IMR-90 (cell line): ENCODE data around the gene CPNE4. TPM values are rescaled to one million over a fixed set of nuclear protein-coding genes. Genes with fewer than 3 reads are reported as not detected.

Experiments
- ATAC-seq: fragments of 200-7000 bp; cut with Tn5 transposase; 2 replicates; pipeline ENCODE4 v1.9.1; 2020; ENCODE audit warnings: low read depth, mild to moderate bottlenecking, moderate library complexity
- BruUV-seq: library from RNA; stranded (reverse); fragments of 400-500 nt; replicated peaks from 2 replicates; lab custom pipeline; 2021; lab: Mats Ljungman, UMichigan
- CTCF ChIA-PET: fragments of 300-600 bp; formaldehyde crosslinking; extraction: SDS; loops from one replicate; lab custom pipeline; 2021; ENCODE audit warnings: antibody characterized with exemption; lab: Yijun Ruan, JAX
- POLR2A ChIA-PET: fragments of 300-600 bp; sonication (Branson Sonifier 250); formaldehyde crosslinking; loops from one replicate; lab custom pipeline; 2022; ENCODE audit warnings: antibody characterized with exemption; ENCODE audit not compliant: unreplicated experiment; lab: Charles Lee
- DNase-seq: peaks from one replicate; pipeline ENCODE4 v3.0.0; 2013
- H2AFZ ChIP-seq: replicated peaks from 2 replicates; pipeline ENCODE3; 2013; ENCODE audit warnings: low read length, mild to moderate bottlenecking; ENCODE audit not compliant: poor library complexity
- H2AK5ac ChIP-seq: 2 replicates; pipeline ENCODE4 v1.6.1; 2013; ENCODE audit warnings: low read depth, low read length, inconsistent platforms
- H2AK9ac ChIP-seq: replicated peaks from 2 replicates; pipeline ENCODE3; 2013; ENCODE audit warnings: mild to moderate bottlenecking, low read depth, low read length, moderate library complexity; ENCODE audit not compliant: poor library complexity
- H2BK120ac ChIP-seq: 2 replicates; pipeline ENCODE4 v1.6.1; 2013; ENCODE audit warnings: low read depth, low read length, inconsistent platforms
- H2BK15ac ChIP-seq: 3 replicates; pipeline ENCODE4 v1.6.1; 2013; ENCODE audit warnings: low read depth, low read length, inconsistent platforms
- H2BK20ac ChIP-seq: 2 replicates; pipeline ENCODE4 v1.6.1; 2013; ENCODE audit warnings: low read depth, mild to moderate bottlenecking, inconsistent platforms, low read length, moderate library complexity
- H2BK5ac ChIP-seq: 2 replicates; pipeline ENCODE4 v1.6.1; 2013; ENCODE audit warnings: mild to moderate bottlenecking, low read depth, low read length, inconsistent platforms; ENCODE audit not compliant: poor library complexity, severe bottlenecking
- H3K14ac ChIP-seq: replicated peaks from 2 replicates; pipeline ENCODE4 v1.6.1; 2013; ENCODE audit warnings: low read depth, low read length, inconsistent platforms
- H3K18ac ChIP-seq: 2 replicates; pipeline ENCODE4 v1.6.1; 2013; ENCODE audit warnings: low read depth, low read length, control low read depth
- H3K23ac ChIP-seq: 2 replicates; pipeline ENCODE4 v1.6.1; 2013; ENCODE audit warnings: low read depth, low read length, inconsistent platforms
- H3K27ac ChIP-seq: 2 replicates; pipeline ENCODE4 v1.5.1; 2013; ENCODE audit warnings: mild to moderate bottlenecking, control low read depth, low read length; ENCODE audit not compliant: insufficient read depth
- H3K27me3 ChIP-seq: 2 replicates; pipeline ENCODE4 v1.6.1; 2013; ENCODE audit warnings: low read length; ENCODE audit not compliant: control insufficient read depth, insufficient read depth
- H3K36me3 ChIP-seq: 2 replicates; pipeline ENCODE4 v1.6.1; 2013; ENCODE audit warnings: low read length, mixed read lengths; ENCODE audit not compliant: control insufficient read depth, insufficient read depth
- H3K4ac ChIP-seq: 2 replicates; pipeline ENCODE4 v1.6.1; 2013; ENCODE audit warnings: low read depth, low read length, inconsistent platforms
- H3K4me1 ChIP-seq: 2 replicates; pipeline ENCODE4 v1.6.1; 2013; ENCODE audit warnings: low read length, mixed read lengths; ENCODE audit not compliant: control insufficient read depth, insufficient read depth
- H3K4me2 ChIP-seq: 2 replicates; pipeline ENCODE4 v1.6.1; 2013; ENCODE audit warnings: low read depth, mild to moderate bottlenecking, control low read depth, low read length, moderate library complexity
- H3K4me3 ChIP-seq: 2 replicates; pipeline ENCODE4 v1.5.1; 2013; ENCODE audit warnings: low read depth, mild to moderate bottlenecking, control low read depth, low read length, moderate library complexity; ENCODE audit not compliant: insufficient read depth
- H3K56ac ChIP-seq: 2 replicates; pipeline ENCODE4 v1.6.1; 2013; ENCODE audit warnings: low read length, inconsistent platforms; ENCODE audit not compliant: insufficient read depth; ENCODE audit errors: extremely low read depth
- H3K79me1 ChIP-seq, 2 experiments: 2 replicates each; pipeline ENCODE4 v1.6.1; 2013; ENCODE audit warnings: low read length in 2 of 2, inconsistent platforms in 1 of 2, low read depth in 1 of 2
- H3K9ac ChIP-seq: 2 replicates; pipeline ENCODE4 v1.6.1; 2013; ENCODE audit warnings: low read depth, low read length, control low read depth
- H3K9me1 ChIP-seq: 2 replicates; pipeline ENCODE4 v1.6.1; 2013; ENCODE audit warnings: low read length, inconsistent platforms; ENCODE audit not compliant: insufficient read depth
- H3K9me3 ChIP-seq: 2 replicates; pipeline ENCODE4 v1.6.1; 2013; ENCODE audit warnings: low read length; ENCODE audit not compliant: control insufficient read depth, insufficient read depth
- H4K20me1 ChIP-seq: 2 replicates; pipeline ENCODE4 v1.6.1; 2013; ENCODE audit warnings: low read length, inconsistent platforms; ENCODE audit not compliant: insufficient read depth
- H4K5ac ChIP-seq: 2 replicates; pipeline ENCODE4 v1.6.1; 2013; ENCODE audit warnings: mild to moderate bottlenecking, low read depth, low read length, control low read depth
- H4K8ac ChIP-seq, 2 experiments: 2 replicates each; pipeline ENCODE4 v1.6.1; 2013; ENCODE audit warnings: low read depth in 2 of 2, low read length in 2 of 2, control low read depth in 1 of 2, inconsistent platforms in 1 of 2
- H4K91ac ChIP-seq: 2 replicates; pipeline ENCODE4 v1.6.1; 2013; ENCODE audit warnings: low read depth, low read length, inconsistent platforms; ENCODE audit not compliant: insufficient read depth
- CTCF ChIP-seq: conservative IDR thresholded peaks from 2 replicates; pipeline ENCODE4 v1.5.1; 2012; ENCODE audit warnings: mild to moderate bottlenecking, low read depth, low read length, improper control_type of control experiment
- POLR2A ChIP-seq: IDR thresholded peaks from 2 replicates; pipeline ENCODE4 v1.6.1; 2012; ENCODE audit warnings: mild to moderate bottlenecking, low read depth, low read length
- RCOR1 ChIP-seq: IDR thresholded peaks from 2 replicates; pipeline ENCODE4 v1.6.1; 2012; ENCODE audit warnings: mild to moderate bottlenecking, low read length, improper control_type of control experiment; ENCODE audit not compliant: insufficient replicate concordance
- RFX5 ChIP-seq: IDR thresholded peaks from 2 replicates; pipeline ENCODE4 v1.8.0; 2012; ENCODE audit warnings: low read depth, mild to moderate bottlenecking, low read length, moderate library complexity
- WGBS, 2 experiments: methylation state at CpG; one replicate each; pipeline versions ENCODE4 v1.1.5 to v1.1.7; 2013; ENCODE audit warnings: missing lambda C conversion rate in 2 of 2; ENCODE audit not compliant: insufficient read length in 1 of 2; ENCODE audit errors: extremely low coverage in 2 of 2; 5-methylcytosine and 5-hydroxymethylcytosine counted together
- dilution Hi-C: fragments of 300-500 bp; cut with HindIII; formaldehyde crosslinking; loops from one replicate; pipeline ENCODE4 v1.14.3; 2018; ENCODE audit warnings: low sequenced_read_pairs; ENCODE audit not compliant: unreplicated experiment
- in situ Hi-C: fragments of 300-500 bp; cut with MboI; formaldehyde crosslinking; loops from 3 replicates; pipeline ENCODE4 v1.14.3; 2019; ENCODE audit warnings: low sequenced_read_pairs, inconsistent platforms, mixed read lengths
- intact Hi-C: fragments of 100-400 bp; cut with micrococcal nuclease; formaldehyde crosslinking; loops from 2 replicates; pipeline ENCODE4 v1.10.0; 2022
- polyA plus RNA-seq, 3 experiments: library from polyadenylated mRNA; depleted of rRNA; stranded (reverse); fragments of >200 nt; gene quantifications; 2 replicates each; pipeline ENCODE4 v1.2.3, GENCODE V29; 2012; ENCODE audit warnings: low replicate concordance in 1 of 3
- total RNA-seq: library from RNA; depleted of rRNA; stranded (reverse); fragments of >200 nt; gene quantifications from 2 replicates; pipeline ENCODE4 v1.2.3, GENCODE V29; 2012

CPNE4 gene
- total and polyA plus RNA-seq, 2 of the 4 experiments (the other 2 are of a cell fraction) = not detected

DNA sequence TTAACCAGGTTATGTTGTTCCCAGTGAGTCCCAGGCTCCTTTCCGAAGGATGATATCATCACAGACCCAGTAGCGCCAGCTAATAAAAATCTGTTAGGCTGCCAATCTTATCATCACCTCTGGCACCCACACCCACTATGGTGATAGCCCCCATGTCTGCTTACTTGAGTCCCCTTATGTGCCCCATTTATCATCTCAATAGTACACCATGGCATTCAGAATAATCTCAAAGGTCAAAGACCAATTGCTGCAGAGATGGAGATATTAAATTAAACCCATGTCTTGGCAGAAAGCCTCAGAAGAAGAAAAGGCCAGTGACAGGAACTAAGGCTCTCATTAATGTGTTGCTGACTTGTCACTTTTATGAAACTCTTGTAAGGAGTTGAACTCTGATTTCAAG, 32.8 kb downstream of the CPNE4 start:
- no peaks in the 10 kb centered on the region for H3K4me1 ChIP-seq
- in situ Hi-C loops (no loop called here), dilution Hi-C loops (loop anchor here (25.0 kb wide), 1 partner anchor 215 kb away; no protein-coding TSS in a partner anchor), intact Hi-C loops (no loop called here)
- H3K79me1 ChIP-seq = no peaks in the 10 kb centered on the region
- POLR2A ChIA-PET = no interaction called here
- H3K18ac ChIP-seq = no peak overlapping the region
- no peaks in the 10 kb centered on the region for H3K9me1 ChIP-seq
- WGBS, 2 experiments = 50% methylated on average over 2 of the region's 2 CpGs; no CpG with 5 or more reads in 1 of the 2 experiments
- no peak overlapping the region for H2AK5ac ChIP-seq
- H3K23ac ChIP-seq = no peak overlapping the region
- CTCF ChIA-PET = interaction anchor here (0.5 kb wide), 1 partner anchor 169 kb away, joined by 3 read pairs; no protein-coding TSS in a partner anchor
- H3K14ac ChIP-seq = no peak overlapping the region
- no peak overlapping the region for H2AFZ ChIP-seq
- no TSS peak for BruUV-seq
- H3K4ac ChIP-seq = no peak overlapping the region
- H2AK9ac ChIP-seq = no peak overlapping the region
- no peak overlapping the region for H2BK15ac ChIP-seq
- H3K56ac ChIP-seq = no peak overlapping the region
- H4K5ac ChIP-seq = no peak overlapping the region
- no peaks in the 10 kb centered on the region for H3K9me3 ChIP-seq
- H2BK20ac ChIP-seq = no peak overlapping the region
- ATAC-seq (no peak), DNase-seq (no peak)
- H3K27me3 ChIP-seq = no peaks in the 10 kb centered on the region
- no peak overlapping the region for H3K9ac ChIP-seq
- H4K91ac ChIP-seq = no peak overlapping the region
- no peak overlapping the region for H3K4me3 ChIP-seq
- no peak overlapping the region for H3K4me2 ChIP-seq
- H3K36me3 ChIP-seq = no peaks in the 10 kb centered on the region
- H2BK120ac ChIP-seq = no peak overlapping the region
- no peaks in the 10 kb centered on the region for H4K20me1 ChIP-seq
- no peak for TF ChIP-seq CTCF
- TF ChIP-seq RFX5 = no peak
- TF ChIP-seq POLR2A = no peak
- TF ChIP-seq RCOR1 = no peak
- H2BK5ac ChIP-seq = no peak overlapping the region
- H4K8ac ChIP-seq = no peak overlapping the region
- no peak overlapping the region for H3K27ac ChIP-seq
